GM21360 (cell line): ENCODE measurements around the gene C1orf174.

Experiments
- ATAC-seq: cut with Tn5 transposase; IDR thresholded peaks from one replicate; pipeline ENCODE4 v1.9.1; 2021; ENCODE audit warnings: mild to moderate bottlenecking, moderate library complexity; ENCODE audit not compliant: unreplicated experiment

C1orf174 gene

GRCh38 chr1:3898475-3898735, 1.7 kb downstream of the C1orf174 start:
- no peak for ATAC-seq

- ATAC-seq: no peak
Observed at GRCh38 chr1:3896396-3897000, 3.6 kb downstream of the C1orf174 start.

GRCh38 chr1:3895951-3896325, 4.1 kb downstream of the C1orf174 start:
- no peak for ATAC-seq

GRCh38 chr1:3895279-3895950, 4.7 kb downstream of the C1orf174 start:
- no peak for ATAC-seq

GRCh38 chr1:3894626-3895278, 5.3 kb downstream of the C1orf174 start:
- ATAC-seq: no peak

GRCh38 chr1:3893190-3893589, 6.9 kb downstream of the C1orf174 start:
- no peak for ATAC-seq

- no peak for ATAC-seq
Observed at GRCh38 chr1:3892748-3893147, 7.3 kb downstream of the C1orf174 start.

GRCh38 chr1:3891329-3891865, 8.7 kb downstream of the C1orf174 start:
- no peak for ATAC-seq

- ATAC-seq: no peak
Observed at GRCh38 chr1:3890389-3891328, 9.4 kb downstream of the C1orf174 start.

GRCh38 chr1:3889936-3890335, 10.1 kb downstream of the C1orf174 start:
- no peak for ATAC-seq

- no peak for ATAC-seq
Observed at GRCh38 chr1:3888301-3888700, 11.8 kb downstream of the C1orf174 start.

- ATAC-seq: no peak
Observed at GRCh38 chr1:3886691-3887090, 13.4 kb downstream of the C1orf174 start.

GRCh38 chr1:3886106-3886670, 13.9 kb downstream of the C1orf174 start:
- no peak for ATAC-seq

GRCh38 chr1:3885611-3886010, 14.5 kb downstream of the C1orf174 start:
- no peak for ATAC-seq

GRCh38 chr1:3884966-3885365, 15.1 kb downstream of the C1orf174 start:
- no peak for ATAC-seq

- no peak for ATAC-seq
Observed at GRCh38 chr1:3883194-3883925, 16.7 kb downstream of the C1orf174 start.

- ATAC-seq: no peak
Observed at GRCh38 chr1:3881193-3881480, 18.9 kb downstream of the C1orf174 start.

- ATAC-seq: no peak
Observed at GRCh38 chr1:3880429-3881192, 19.5 kb downstream of the C1orf174 start.

- no peak for ATAC-seq
Observed at GRCh38 chr1:3879787-3880428, 20.2 kb downstream of the C1orf174 start.
